GM06990 (cell line): ENCODE data around the gene DUSP7.

ENCODE experiments used
- DNase-seq: peaks from one replicate; pipeline ENCODE4 v3.0.0-alpha.2; 2011; ENCODE audit not compliant: insufficient read length; ENCODE audit errors: extremely low read depth
- H3K27me3 ChIP-seq: replicated peaks from 2 replicates; pipeline ENCODE4 v1.6.0; 2011; ENCODE audit warnings: low read length; ENCODE audit not compliant: control insufficient read depth, insufficient read depth
- H3K36me3 ChIP-seq: 2 replicates; pipeline ENCODE4 v1.5.1; 2011; ENCODE audit warnings: low read length; ENCODE audit not compliant: control insufficient read depth, insufficient read depth
- H3K4me3 ChIP-seq: replicated peaks from 2 replicates; pipeline ENCODE4 v1.5.1; 2011; ENCODE audit warnings: low read depth, mild to moderate bottlenecking, control low read depth, low read length
- TF ChIP-seq, protein P1 (sequence below): IDR thresholded peaks from 2 replicates; pipeline ENCODE4 v1.5.1; 2011; ENCODE audit warnings: low read length, control low read depth, mild to moderate bottlenecking, inconsistent platforms; ENCODE audit not compliant: insufficient read depth, poor library complexity, severe bottlenecking

Gene DUSP7

DNA sequence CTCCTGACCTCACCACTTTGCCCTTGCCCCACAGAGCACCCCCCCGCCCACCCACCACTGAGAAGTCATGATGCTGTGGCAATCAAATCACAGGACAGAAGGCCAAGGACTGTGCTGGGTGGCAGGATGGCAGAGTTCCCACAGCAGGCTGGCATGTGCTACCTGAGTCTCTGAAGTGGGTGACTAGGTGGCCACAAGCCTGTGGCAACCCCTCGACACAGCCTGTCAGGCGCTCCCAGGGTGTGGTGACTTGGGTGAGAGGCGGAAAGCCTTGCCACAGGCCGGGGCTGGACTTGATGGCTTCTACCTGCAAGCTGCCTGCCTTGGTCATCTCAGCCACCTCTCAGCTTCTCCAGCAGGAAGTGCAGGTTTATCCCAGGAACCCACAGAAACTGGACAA is 15.6 kb upstream of the DUSP7 start:
- H3K4me3 ChIP-seq, result no peak overlapping the region
- no peaks in the 10 kb centered on the region for H3K27me3 ChIP-seq
- peaks cover 2% of the 10 kb centered on the region for H3K36me3 ChIP-seq
- TF ChIP-seq, protein P1, sequence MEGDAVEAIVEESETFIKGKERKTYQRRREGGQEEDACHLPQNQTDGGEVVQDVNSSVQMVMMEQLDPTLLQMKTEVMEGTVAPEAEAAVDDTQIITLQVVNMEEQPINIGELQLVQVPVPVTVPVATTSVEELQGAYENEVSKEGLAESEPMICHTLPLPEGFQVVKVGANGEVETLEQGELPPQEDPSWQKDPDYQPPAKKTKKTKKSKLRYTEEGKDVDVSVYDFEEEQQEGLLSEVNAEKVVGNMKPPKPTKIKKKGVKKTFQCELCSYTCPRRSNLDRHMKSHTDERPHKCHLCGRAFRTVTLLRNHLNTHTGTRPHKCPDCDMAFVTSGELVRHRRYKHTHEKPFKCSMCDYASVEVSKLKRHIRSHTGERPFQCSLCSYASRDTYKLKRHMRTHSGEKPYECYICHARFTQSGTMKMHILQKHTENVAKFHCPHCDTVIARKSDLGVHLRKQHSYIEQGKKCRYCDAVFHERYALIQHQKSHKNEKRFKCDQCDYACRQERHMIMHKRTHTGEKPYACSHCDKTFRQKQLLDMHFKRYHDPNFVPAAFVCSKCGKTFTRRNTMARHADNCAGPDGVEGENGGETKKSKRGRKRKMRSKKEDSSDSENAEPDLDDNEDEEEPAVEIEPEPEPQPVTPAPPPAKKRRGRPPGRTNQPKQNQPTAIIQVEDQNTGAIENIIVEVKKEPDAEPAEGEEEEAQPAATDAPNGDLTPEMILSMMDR, result no peak
- DNase-seq, result no peak

DNA sequence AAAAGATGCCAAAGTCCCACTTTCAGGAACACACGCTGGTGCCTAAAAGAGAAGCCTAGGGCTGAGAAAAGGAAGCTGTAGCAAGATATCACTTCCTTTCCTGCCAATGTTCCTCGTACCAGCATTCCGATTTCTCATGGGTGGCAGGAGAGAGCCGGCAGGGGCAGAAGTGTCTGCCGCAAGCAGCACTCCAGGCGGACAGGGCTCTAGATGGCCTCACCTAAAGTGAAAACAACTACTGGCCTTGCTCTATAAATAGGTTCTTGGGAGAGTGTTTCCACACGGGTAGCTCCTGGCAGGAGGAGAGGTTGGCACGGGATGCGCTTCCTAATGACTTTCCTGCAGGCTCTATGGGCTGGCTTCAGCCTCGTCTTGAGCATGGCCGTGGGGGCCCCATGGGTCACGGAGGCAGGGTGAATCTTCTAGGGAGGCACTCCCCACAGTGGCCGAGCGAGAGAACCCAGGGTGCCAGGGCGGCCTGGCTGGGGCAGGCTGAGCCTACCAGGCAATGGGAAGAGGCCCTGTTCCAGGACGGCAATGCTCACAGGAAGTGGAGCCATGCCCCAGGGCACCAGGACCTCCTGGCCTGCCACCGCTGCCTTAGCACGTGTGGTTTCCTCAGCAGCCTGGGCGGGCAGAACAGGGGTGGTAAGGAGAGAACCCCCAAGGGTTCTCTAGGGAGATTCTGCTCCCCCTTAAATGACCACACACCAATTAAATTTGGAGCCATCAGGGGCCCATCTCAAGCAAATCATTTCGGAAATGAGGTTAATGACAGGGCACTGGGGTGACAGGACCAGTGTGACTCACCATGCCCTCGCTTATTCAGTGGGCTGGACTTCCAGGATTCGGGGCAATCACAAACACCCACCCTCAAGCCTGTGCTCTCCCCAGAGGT is 14.6 kb upstream of the DUSP7 start:
- H3K4me3 ChIP-seq, result no peak overlapping the region
- H3K36me3 ChIP-seq, result peaks cover 2% of the 10 kb centered on the region
- TF ChIP-seq, protein P1, result no peak
- no peaks in the 10 kb centered on the region for H3K27me3 ChIP-seq
- DNase-seq, result no peak

DNA sequence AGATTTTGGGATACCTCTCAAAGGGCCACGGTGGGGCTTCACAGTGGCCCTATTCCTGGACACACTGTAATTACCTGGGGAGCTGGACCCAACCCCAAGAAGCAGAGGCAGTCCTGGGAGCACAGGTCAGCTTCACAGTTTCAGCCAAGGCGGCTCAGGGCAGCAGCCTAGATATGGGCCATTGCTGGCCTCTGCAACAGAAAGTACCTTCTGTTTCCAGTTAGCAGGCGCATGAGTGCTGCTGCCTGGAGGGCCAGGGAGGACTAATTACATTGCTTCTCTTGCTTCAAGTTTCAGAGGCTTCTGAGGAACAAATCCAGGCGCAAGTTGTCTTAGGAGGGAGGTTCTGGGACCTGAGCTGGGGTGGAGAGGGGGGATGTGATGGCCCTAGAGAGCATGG is 13.5 kb upstream of the DUSP7 start:
- Histone ChIP-seq H3K36me3 (peaks cover 2% of the 10 kb centered on the region), H3K27me3 (no peaks in the 10 kb centered on the region), H3K4me3 (no peak overlapping the region)
- TF ChIP-seq, protein P1, result no peak
- no peak for DNase-seq

DNA sequence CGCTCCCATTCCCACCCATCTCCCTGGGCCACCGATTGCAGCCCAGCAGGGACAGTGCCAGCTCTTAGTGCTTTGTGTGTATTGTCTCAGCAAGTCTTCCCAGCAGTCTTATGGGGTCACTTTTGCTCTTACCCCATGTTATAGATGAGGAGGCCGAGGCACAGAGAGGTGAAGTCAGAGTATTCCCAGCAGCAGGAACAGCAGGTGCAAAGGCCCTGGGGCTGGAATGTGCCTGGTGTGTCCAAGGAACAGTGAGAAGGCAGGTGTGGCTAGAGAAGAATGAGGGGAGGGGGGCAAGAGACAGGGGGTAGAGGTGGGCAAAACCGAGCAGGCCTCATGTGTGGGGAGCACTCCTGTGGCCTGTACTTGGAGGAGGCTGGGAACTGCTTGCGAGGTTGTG is 12.8 kb upstream of the DUSP7 start:
- Histone ChIP-seq H3K27me3 (no peaks in the 10 kb centered on the region), H3K36me3 (no peaks in the 10 kb centered on the region; the same call in 1 of the 2 replicates), H3K4me3 (no peak overlapping the region)
- TF ChIP-seq, protein P1, result no peak
- DNase-seq, result no peak

DNA sequence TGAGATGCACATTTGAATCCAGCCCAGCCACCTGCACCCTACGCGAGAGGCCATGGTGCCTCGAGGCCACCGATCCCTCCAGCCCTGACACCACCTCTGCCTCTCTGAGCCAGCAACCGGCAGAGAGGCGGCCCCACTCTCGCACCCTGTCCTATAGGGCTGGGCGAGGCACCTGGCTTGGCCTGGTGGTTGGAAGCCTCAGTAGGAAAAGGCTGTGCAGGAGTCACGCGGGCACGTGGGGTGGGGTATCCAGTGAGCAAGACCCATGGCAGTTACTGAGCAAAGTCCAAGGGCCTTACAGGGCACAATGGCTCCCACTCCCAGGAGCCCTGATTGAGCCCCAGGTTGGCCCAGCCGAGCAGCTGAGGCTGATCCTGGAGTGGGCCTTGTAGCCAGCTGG is 12.4 kb upstream of the DUSP7 start:
- Histone ChIP-seq H3K36me3 (no peaks in the 10 kb centered on the region), H3K4me3 (no peak overlapping the region), H3K27me3 (no peaks in the 10 kb centered on the region)
- DNase-seq, result no peak
- TF ChIP-seq, protein P1, result no peak
